ENCODE results near the gene ODF2.

DNA sequence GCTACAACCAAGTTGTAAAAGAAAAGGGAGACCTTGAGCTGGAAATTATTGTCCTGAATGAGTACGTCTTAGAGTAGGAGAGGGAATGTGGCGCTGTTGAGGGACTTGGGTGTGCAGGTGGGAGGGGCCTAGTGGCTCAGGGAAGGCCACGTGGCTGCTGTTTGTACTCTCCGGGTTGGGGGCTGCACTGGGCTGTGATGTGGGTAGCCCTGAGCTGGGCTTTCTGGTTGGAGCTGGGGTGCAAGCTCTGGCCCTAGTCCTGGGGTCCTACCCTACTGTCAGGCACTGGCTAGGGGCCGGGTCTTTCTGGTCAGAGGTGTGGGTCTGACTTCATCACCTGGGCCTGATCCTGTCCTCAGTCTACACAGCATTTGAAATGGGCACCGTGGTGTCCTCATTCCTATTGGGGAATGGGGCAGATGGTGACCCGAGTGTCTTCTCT lies 29.6 kb downstream of the ODF2 start:
- TF ChIP-seq EZH2 (IDR thresholded peaks at IDR 0.05; ENCODE audit: borderline replicate concordance, low read length) = no peak
- TF ChIP-seq, protein P1, sequence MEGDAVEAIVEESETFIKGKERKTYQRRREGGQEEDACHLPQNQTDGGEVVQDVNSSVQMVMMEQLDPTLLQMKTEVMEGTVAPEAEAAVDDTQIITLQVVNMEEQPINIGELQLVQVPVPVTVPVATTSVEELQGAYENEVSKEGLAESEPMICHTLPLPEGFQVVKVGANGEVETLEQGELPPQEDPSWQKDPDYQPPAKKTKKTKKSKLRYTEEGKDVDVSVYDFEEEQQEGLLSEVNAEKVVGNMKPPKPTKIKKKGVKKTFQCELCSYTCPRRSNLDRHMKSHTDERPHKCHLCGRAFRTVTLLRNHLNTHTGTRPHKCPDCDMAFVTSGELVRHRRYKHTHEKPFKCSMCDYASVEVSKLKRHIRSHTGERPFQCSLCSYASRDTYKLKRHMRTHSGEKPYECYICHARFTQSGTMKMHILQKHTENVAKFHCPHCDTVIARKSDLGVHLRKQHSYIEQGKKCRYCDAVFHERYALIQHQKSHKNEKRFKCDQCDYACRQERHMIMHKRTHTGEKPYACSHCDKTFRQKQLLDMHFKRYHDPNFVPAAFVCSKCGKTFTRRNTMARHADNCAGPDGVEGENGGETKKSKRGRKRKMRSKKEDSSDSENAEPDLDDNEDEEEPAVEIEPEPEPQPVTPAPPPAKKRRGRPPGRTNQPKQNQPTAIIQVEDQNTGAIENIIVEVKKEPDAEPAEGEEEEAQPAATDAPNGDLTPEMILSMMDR (conservative IDR thresholded peaks at IDR 0.05 in 1 of 2, IDR thresholded peaks at IDR 0.05 in 1 of 2; ENCODE audit: extremely low read depth in 1 of 2, insufficient read depth in 1 of 2, low read depth in 1 of 2, low read length in 2 of 2) = no peak

Data from mammary epithelial cell (primary cell).